GM06990 (cell line): ENCODE results near the gene CLEC3B.

Experiments used
- DNase-seq: peaks from one replicate; pipeline ENCODE4 v3.0.0-alpha.2; 2011; ENCODE audit not compliant: insufficient read length; ENCODE audit errors: extremely low read depth
- H3K27me3 ChIP-seq: replicated peaks from 2 replicates; pipeline ENCODE4 v1.6.0; 2011; ENCODE audit warnings: low read length; ENCODE audit not compliant: control insufficient read depth, insufficient read depth
- H3K36me3 ChIP-seq: 2 replicates; pipeline ENCODE4 v1.5.1; 2011; ENCODE audit warnings: low read length; ENCODE audit not compliant: control insufficient read depth, insufficient read depth
- H3K4me3 ChIP-seq: replicated peaks from 2 replicates; pipeline ENCODE4 v1.5.1; 2011; ENCODE audit warnings: low read depth, mild to moderate bottlenecking, control low read depth, low read length
- TF ChIP-seq, protein P1 (sequence below): IDR thresholded peaks from 2 replicates; pipeline ENCODE4 v1.5.1; 2011; ENCODE audit warnings: low read length, control low read depth, mild to moderate bottlenecking, inconsistent platforms; ENCODE audit not compliant: insufficient read depth, poor library complexity, severe bottlenecking

The CLEC3B gene

DNA sequence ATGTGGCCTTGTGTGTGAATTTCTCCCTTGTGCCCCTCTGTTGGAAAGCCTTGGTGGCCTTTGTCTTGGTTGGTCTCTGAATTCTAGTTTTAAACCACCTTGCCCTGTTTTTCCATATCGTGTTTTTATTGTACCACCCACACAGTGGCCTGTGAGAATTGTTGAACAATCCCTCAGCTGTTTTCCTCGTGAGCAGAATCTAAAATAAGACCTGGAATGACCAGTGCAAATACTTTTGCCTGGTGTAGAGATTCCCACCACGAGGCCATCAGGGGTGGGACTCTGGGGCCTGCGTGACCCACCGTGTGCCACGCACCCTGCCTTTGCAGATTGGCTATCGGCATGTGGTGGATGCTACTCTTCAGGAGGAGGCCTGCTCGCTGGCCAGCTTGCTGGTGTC lies 19.0 kb upstream of the CLEC3B start:
- TF ChIP-seq, protein P1, sequence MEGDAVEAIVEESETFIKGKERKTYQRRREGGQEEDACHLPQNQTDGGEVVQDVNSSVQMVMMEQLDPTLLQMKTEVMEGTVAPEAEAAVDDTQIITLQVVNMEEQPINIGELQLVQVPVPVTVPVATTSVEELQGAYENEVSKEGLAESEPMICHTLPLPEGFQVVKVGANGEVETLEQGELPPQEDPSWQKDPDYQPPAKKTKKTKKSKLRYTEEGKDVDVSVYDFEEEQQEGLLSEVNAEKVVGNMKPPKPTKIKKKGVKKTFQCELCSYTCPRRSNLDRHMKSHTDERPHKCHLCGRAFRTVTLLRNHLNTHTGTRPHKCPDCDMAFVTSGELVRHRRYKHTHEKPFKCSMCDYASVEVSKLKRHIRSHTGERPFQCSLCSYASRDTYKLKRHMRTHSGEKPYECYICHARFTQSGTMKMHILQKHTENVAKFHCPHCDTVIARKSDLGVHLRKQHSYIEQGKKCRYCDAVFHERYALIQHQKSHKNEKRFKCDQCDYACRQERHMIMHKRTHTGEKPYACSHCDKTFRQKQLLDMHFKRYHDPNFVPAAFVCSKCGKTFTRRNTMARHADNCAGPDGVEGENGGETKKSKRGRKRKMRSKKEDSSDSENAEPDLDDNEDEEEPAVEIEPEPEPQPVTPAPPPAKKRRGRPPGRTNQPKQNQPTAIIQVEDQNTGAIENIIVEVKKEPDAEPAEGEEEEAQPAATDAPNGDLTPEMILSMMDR: no peak
- Histone ChIP-seq H3K36me3 (peaks cover 19% of the 10 kb centered on the region), H3K4me3 (no peak overlapping the region), H3K27me3 (no peaks in the 10 kb centered on the region)
- no peak for DNase-seq

DNA sequence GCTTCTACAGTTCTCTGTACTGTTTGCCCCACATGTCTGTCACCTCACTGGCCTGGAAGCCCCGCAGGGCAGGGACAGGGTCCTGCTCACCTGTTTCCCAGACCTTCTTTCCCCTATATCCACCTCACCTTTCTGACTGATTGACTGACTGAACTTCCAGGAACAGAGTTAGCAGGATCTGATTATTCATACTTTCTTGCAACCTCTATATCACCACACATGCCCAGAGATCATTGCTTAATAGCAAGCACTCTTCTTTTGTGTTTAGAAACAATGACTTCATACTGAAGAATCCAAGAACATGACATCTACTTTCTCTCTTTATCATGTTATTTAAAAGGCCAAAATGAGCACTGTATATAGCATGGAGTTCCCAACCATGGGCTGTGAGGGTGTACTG lies 18.0 kb upstream of the CLEC3B start:
- TF ChIP-seq, protein P1: no peak
- peaks cover 19% of the 10 kb centered on the region for H3K36me3 ChIP-seq
- no peaks in the 10 kb centered on the region for H3K27me3 ChIP-seq
- H3K4me3 ChIP-seq: no peak overlapping the region
- DNase-seq: no peak

DNA sequence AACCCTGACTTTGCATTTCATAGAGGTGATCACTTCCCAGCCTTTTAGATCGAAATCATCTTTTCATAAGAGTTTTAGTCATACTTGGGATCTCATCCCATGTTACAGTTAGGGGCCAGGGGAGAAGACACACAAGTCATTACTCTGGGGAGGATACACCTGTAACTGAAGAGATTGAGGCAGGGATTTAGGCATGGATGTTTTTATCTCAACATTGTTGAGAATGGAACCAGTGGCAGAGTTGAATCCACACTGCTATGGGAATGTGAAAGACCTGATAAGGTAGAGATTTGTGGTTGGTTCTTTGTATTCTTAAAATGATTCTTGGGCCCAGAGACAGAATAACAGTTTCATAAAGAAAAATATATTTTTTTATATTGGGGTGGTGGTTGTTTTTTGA lies 16.2 kb upstream of the CLEC3B start:
- TF ChIP-seq, protein P1: no peak
- H3K27me3 ChIP-seq: no peaks in the 10 kb centered on the region

DNA sequence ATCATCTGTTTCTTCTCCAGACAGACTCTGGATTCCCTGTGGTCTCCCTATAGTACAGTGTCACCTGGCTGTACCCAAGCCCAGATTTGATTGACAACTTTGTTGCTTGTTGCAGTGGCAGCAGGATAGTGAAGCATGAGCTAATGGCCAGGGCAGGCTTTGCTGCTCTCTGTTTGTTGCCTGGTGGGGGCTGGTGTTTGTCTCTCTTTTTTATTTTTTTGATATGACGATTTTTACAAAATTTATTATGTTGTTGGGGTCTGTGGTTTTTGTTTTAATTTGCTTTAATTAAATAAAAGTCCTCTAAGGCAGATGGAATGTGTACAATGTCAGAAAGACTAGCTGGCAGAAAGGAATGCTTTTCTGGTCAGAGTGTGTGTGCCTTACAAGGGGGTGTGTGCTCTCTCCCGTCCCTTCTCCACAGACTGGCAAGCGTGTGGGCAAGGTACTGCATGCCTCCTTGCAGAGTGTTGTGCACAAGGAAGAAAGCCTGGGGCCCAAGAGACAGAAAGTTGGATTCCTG lies 15.2 kb upstream of the CLEC3B start:
- no peaks in the 10 kb centered on the region for H3K27me3 ChIP-seq
- no peak for DNase-seq
- TF ChIP-seq, protein P1: no peak
- no peak overlapping the region for H3K4me3 ChIP-seq
- peaks cover 15% of the 10 kb centered on the region for H3K36me3 ChIP-seq

More for the DNA sequence above, 16.2 kb upstream of the CLEC3B start:
- no peak overlapping the region for H3K4me3 ChIP-seq
- H3K36me3 ChIP-seq: peaks cover 17% of the 10 kb centered on the region
- no peak for DNase-seq

DNA sequence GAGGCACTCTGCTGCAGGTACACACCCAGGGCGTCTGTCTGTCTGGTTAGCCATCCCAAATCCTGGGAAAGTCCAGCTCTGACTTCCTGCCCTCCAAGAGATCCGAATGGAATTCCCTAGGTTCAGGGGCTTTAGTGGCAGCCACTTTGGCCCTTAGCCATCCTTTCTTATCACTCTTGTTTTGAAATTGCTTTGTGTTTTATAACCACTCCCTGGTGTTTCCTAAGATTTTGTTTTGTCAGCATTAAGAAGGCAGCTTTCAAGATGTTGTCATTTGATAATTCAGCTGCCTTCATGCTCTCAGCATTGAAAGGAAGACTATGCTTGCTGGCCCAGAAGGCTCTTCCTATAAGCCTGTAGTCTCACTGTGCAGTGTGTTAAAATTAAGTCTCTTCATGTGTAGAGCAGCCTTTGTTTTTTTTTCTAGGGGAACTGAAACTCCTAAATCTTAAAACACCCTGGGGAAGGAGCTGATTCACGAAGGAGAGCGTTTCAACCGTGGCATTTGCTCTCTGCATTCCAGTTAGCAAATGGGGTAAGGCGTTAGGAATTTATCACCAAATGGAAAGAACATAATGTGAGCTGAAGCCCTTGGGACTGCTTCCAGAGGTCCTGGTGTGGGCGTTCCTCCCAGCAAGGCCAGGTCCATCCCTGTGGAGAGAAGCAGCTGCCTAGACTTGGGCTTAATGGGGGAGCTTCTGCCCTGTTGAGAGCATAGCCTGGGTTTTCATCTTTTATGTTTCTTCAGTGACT lies 14.2 kb upstream of the CLEC3B start:
- TF ChIP-seq, protein P1: no peak
- Histone ChIP-seq H3K36me3 (peaks cover 14% of the 10 kb centered on the region), H3K27me3 (no peaks in the 10 kb centered on the region), H3K4me3 (no peak overlapping the region)
- DNase-seq: no peak
